KOPT-K1 (cell line): ENCODE measurements around the gene E2F3.

Source experiments
- H3K27ac ChIP-seq: fragments of 200-600 bp; sonication (generic); 2 replicates; pipeline ENCODE4 v1.5.1; 2016; ENCODE audit warnings: antibody characterized with exemption, mild to moderate bottlenecking, low read depth, low read length; ENCODE audit not compliant: poor library complexity, severe bottlenecking
- H3K36me3 ChIP-seq: fragments of 200-600 bp; sonication (generic); 2 replicates; pipeline ENCODE4 v1.5.1; 2017; ENCODE audit warnings: antibody characterized with exemption, mild to moderate bottlenecking, low read length, moderate library complexity; ENCODE audit not compliant: insufficient read depth
- H3K9me3 ChIP-seq: fragments of 200-600 bp; sonication (generic); 2 replicates; pipeline ENCODE4 v1.5.1; 2017; ENCODE audit warnings: antibody characterized with exemption, low read length, mild to moderate bottlenecking; ENCODE audit not compliant: insufficient read depth, poor library complexity, severe bottlenecking

E2F3 gene

GRCh38 chr6:20379231-20379630, 22.4 kb upstream of the E2F3 start:
- Histone ChIP-seq H3K9me3 (peaks cover 8% of the 10 kb centered on the region), H3K27ac (no peak overlapping the region), H3K36me3 (no peaks in the 10 kb centered on the region)

GRCh38 chr6:20386218-20386617, 15.5 kb upstream of the E2F3 start:
- H3K36me3 ChIP-seq = no peaks in the 10 kb centered on the region
- H3K9me3 ChIP-seq = peaks cover 5% of the 10 kb centered on the region
- no peak overlapping the region for H3K27ac ChIP-seq

DNA sequence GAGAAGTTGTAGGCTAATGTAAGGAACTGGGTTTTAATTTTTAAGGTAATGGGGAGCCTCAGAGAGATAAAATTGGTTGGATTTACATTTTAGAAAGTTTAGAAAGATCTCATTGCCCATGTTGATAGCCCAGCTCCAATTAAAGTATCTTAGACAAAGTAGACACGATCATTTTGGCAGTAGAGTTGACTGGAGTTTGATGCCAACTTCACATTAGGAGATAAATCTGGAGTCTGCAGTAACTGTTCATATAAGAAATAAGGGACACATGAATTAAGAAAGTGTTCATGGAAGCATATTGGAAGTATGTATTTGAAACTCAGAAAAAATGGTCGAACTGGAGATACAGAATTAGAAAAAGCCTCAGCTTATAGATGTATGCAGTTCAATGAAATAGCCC, 12.6 kb upstream of the E2F3 start:
- Histone ChIP-seq H3K36me3 (no peaks in the 10 kb centered on the region), H3K27ac (no peak overlapping the region), H3K9me3 (no peaks in the 10 kb centered on the region)

DNA sequence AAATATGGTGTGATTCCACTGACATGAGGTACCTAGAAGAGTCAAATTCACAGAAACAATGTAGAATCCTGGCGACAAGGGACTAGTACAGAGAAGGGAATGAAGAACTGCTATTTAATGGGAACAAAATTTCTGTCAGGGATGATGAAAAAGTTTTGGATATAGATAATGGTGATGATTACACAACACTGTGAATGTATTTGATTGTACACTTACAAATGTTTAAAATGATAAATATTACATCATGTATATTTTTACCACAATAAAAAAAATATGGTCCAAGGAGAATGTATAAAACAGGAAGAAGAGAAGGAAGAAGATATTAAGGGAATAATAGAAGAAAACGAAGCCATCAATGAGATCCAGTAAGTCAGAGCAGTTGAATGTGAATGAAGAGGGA, 8.4 kb upstream of the E2F3 start:
- no peaks in the 10 kb centered on the region for H3K36me3 ChIP-seq
- H3K27ac ChIP-seq = no peak overlapping the region
- H3K9me3 ChIP-seq = no peaks in the 10 kb centered on the region

DNA sequence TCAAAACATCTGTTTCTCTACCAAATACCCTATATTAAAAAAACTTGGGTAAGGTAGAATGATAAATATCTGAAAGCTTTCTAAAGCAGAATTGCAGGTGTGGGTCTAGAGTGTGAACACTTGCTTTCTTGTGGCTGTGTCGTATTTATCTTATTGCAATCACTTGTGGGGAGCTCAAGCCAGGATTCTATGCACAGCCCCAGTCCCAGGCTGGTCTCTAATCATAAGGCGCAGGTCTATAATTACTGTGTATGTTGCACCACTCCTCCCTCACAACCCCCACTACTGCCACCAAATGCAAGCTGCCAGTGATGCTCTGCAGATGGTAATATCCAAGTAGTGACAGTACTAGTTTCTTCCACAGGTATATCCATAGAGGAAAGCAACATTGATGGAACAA, 2.2 kb upstream of the E2F3 start:
- H3K36me3 ChIP-seq = no peaks in the 10 kb centered on the region
- no peaks in the 10 kb centered on the region for H3K9me3 ChIP-seq
- no peak overlapping the region for H3K27ac ChIP-seq

DNA sequence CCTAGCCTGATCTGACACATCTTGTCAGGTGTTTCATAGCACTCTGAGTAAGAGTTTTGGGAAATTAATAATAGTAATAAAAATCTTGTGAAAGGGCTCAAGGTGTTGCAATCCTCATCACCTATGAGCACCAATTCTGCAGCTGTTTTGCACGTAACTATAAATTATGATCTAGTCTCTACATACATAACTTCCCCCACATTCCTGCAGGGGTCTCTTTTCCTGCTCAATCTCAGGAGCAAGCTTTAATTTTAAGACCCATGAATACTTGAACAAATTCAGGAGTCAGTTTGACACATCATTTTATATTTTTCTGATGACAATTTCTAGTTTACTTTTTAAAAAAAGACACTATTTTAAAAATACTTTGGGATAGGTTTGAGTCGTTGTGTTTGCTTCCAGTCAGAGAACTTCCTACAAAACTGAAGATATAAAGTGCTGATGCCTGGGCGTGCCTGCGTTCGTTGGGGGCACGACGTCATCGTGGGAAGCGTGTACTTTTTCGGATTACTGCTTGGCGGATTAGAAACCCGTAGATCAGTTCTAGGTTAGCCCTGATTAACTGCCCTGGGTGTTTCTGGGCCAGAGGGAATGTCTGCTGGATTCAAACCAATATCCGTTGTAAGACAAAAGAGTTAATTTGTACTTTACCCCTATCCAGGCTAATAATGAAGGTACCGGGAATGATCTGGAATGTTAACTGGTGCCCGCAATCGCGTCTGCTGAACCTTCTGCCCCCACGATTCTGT, 1.0 kb upstream of the E2F3 start:
- peaks cover 5% of the 10 kb centered on the region; the same call in 1 of the 2 replicates for H3K36me3 ChIP-seq
- peak overlapping the region; percentile 72 for H3K27ac ChIP-seq
- H3K9me3 ChIP-seq = no peaks in the 10 kb centered on the region

DNA sequence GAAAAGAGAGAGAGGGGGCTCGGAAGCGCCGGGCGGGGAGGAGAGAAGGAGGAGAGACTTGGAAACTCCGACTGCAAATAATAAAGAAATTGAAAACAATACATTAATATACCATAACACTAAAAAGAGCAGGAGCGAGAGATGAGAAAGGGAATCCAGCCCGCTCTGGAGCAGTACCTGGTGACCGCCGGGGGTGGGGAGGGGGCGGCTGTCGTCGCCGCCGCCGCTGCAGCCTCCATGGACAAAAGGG, 338 bp downstream of the E2F3 start:
- Histone ChIP-seq H3K36me3 (peaks cover 19% of the 10 kb centered on the region), H3K9me3 (no peaks in the 10 kb centered on the region), H3K27ac (peak overlapping the region; percentile 97)

- peaks cover 24% of the 10 kb centered on the region for H3K36me3 ChIP-seq
These were observed 827 bp downstream of the E2F3 start for GRCh38 chr6:20402342-20403069.

DNA sequence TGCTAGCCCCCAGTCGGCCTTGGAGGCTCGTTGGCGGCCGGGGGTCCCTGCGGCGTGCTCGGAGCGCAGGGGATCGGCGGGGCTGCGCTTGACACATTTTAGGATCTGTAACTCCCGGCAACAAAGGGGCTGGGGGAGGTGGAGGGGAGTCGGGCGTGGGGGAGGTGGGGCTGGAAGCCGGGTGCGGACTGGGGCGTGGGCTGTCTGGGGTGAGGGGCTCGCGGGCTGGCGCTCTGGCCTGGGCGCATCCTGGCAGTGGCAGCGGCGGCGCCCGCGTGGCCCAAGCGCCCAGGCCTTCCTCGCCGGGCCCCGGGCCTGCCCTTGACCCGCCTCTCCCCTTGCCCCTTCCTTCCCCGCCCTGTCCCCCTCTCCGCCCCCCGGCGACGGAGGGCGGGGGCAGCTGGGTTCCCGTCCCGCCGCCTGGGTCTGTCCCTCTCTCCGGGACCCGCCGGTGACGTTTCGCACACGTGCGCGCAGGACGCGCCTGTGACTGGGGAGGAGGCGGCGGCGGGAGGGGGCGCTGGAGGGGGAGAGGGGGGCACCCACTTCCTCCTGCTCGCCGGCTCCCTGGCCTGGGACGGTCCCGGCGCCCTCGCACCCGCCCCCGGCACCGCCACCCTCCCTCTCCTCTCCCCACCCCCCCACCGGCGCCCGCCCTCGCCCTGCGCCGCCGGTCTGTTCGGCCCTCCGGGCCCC, 1.5 kb downstream of the E2F3 start:
- peak overlapping the region; percentile 97 for H3K27ac ChIP-seq
- peaks cover 31% of the 10 kb centered on the region for H3K36me3 ChIP-seq
- no peaks in the 10 kb centered on the region for H3K9me3 ChIP-seq

More at GRCh38 chr6:20402342-20403069, 827 bp downstream of the E2F3 start:
- H3K9me3 ChIP-seq = no peaks in the 10 kb centered on the region
- H3K27ac ChIP-seq = peak overlapping the region; percentile 97

DNA sequence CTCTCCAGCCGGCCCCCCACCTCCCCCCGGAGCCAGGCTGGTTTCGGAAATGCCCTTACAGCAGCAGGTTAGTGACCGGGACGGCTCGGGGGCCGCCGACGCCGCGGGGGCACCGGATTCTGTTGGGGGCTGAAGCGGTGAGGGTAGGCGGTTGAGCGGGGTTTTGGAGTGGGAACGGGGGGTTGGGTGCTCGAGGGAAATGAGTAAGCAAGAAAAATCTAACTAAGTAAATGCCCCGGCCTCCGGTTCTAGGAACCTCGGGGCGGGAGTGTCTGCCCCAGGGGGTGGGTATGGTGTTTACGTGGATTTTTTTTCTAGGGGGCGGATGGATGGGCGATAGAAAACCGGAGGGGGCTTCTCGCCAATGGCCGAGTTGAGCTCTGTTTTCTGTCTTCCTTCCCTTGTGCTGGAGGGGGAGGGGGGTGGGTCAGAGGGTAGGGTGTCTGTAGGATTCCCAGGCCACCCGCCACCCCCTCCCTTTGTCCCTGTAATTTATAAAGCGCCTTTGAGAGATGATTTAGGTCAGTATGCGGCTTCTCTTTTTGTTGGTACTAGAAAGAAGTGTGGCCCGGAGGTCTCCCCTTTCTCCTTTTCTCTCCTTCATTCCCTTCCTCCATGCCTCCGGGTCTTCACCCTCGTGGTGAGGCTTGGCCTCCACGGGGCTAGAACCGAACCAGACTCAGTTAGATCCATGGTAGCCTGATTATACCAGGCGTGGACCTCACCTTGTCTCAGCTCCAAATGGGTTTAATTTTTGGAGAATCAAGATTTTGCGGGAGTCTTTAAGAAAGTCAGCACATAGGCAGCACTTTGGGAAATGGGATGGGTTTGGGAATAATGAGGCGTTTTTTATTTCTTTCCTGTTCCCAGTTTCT, 2.3 kb downstream of the E2F3 start:
- H3K9me3 ChIP-seq = no peaks in the 10 kb centered on the region
- H3K27ac ChIP-seq = peak overlapping the region; percentile 97
- H3K36me3 ChIP-seq = peaks cover 31% of the 10 kb centered on the region

- H3K27ac ChIP-seq = peak overlapping the region; percentile 97
- H3K9me3 ChIP-seq = no peaks in the 10 kb centered on the region
- H3K36me3 ChIP-seq = peaks cover 31% of the 10 kb centered on the region
These were observed 3.0 kb downstream of the E2F3 start for GRCh38 chr6:20404641-20405032.

- Histone ChIP-seq H3K36me3 (peaks cover 70% of the 10 kb centered on the region), H3K27ac (peak overlapping the region; percentile 44), H3K9me3 (no peaks in the 10 kb centered on the region)
These were observed 7.2 kb downstream of the E2F3 start for GRCh38 chr6:20408851-20409250.

GRCh38 chr6:20409427-20409971, 7.8 kb downstream of the E2F3 start:
- Histone ChIP-seq H3K36me3 (peaks cover 76% of the 10 kb centered on the region), H3K27ac (peak overlapping the region; percentile 44), H3K9me3 (no peaks in the 10 kb centered on the region)

DNA sequence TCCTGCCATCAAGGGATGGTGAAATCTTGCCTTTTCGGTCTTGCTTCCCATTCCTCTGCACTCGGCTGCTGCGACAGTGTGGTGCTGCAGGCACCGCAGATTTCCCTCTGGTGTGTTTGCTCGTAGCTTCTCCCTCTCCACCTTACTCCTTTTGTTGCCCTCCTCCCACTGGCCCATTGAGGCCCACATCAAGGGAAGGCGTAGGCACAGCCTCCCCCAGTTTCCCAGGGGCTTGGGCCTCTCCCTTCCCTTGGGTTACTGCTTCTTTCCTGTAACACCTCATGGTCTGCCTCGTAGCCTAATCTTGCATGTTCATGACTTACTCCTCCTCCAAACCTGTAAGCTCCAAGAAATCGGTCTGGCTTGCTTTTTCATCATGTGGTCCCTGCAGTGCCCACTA, 9.9 kb downstream of the E2F3 start:
- Histone ChIP-seq H3K36me3 (peaks cover 70% of the 10 kb centered on the region), H3K9me3 (no peaks in the 10 kb centered on the region), H3K27ac (peak overlapping the region; percentile 38)
